PC-3 (cell line): ENCODE data around the gene CLIP3. TPM values are rescaled to one million over a fixed set of nuclear protein-coding genes. Genes with fewer than 3 reads are reported as not detected.

ENCODE experiments used
- ATAC-seq: fragments of 200-7000 bp; cut with Tn5 transposase; 2 replicates; pipeline ENCODE4 v1.9.1; 2020; ENCODE audit warnings: mild to moderate bottlenecking, moderate library complexity
- BruUV-seq: library from RNA; stranded (reverse); fragments of 400-500 nt; replicated peaks from 2 replicates; lab custom pipeline; 2021; lab: Mats Ljungman, UMichigan
- CTCF ChIA-PET: fragments of 300-600 bp; sonication (Branson Sonifier 250); formaldehyde crosslinking; loops from one replicate; lab custom pipeline; 2022; ENCODE audit warnings: antibody characterized with exemption; lab: Charles Lee
- POLR2A ChIA-PET: fragments of 300-600 bp; sonication (Branson Sonifier 250); formaldehyde crosslinking; loops from one replicate; lab custom pipeline; 2022; ENCODE audit warnings: antibody characterized with exemption; ENCODE audit not compliant: unreplicated experiment; lab: Charles Lee
- DNase-seq: peaks from one replicate; pipeline ENCODE4 v3.0.0-alpha.2; 2015
- H2AFZ ChIP-seq: fragments of 300-600 bp; sonication (generic); 2 replicates; pipeline ENCODE4 v1.6.0; 2016; ENCODE audit warnings: antibody characterized with exemption, low read length
- H3F3A ChIP-seq: fragments of 300-600 bp; sonication (generic); one replicate; pipeline ENCODE4 v1.6.0; 2017; ENCODE audit warnings: antibody characterized with exemption, low read length, control low read depth, mild to moderate bottlenecking; ENCODE audit not compliant: unreplicated experiment
- H3K27ac ChIP-seq: fragments of 300-600 bp; sonication (generic); 2 replicates; pipeline ENCODE4 v1.5.1; 2016; ENCODE audit warnings: mild to moderate bottlenecking, low read length
- H3K27me3 ChIP-seq: fragments of 300-600 bp; sonication (generic); 2 replicates; pipeline ENCODE4 v1.6.1; 2016; ENCODE audit warnings: low read length, mixed read lengths
- H3K36me3 ChIP-seq: fragments of 300-600 bp; sonication (generic); 2 replicates; pipeline ENCODE4 v1.6.1; 2016; ENCODE audit warnings: low read depth, mixed run types, low read length, mixed read lengths
- H3K4me1 ChIP-seq: fragments of 300-600 bp; sonication (generic); 2 replicates; pipeline ENCODE4 v1.5.1; 2016; ENCODE audit warnings: low read length; ENCODE audit not compliant: insufficient read depth
- H3K4me2 ChIP-seq: fragments of 300-600 bp; sonication (generic); 2 replicates; pipeline ENCODE4 v1.6.0; 2016; ENCODE audit warnings: low read length
- H3K4me3 ChIP-seq: fragments of 300-600 bp; sonication (generic); 2 replicates; pipeline ENCODE4 v1.5.1; 2016; ENCODE audit warnings: mild to moderate bottlenecking, low read length, mixed read lengths
- H3K79me2 ChIP-seq: fragments of 300-600 bp; sonication (generic); 2 replicates; pipeline ENCODE4 v1.6.1; 2017; ENCODE audit warnings: low read length, mixed read lengths
- H3K9ac ChIP-seq: fragments of 300-600 bp; sonication (generic); 2 replicates; pipeline ENCODE4 v1.6.0; 2016; ENCODE audit warnings: mild to moderate bottlenecking, low read length
- H3K9me2 ChIP-seq: fragments of 300-600 bp; sonication (generic); replicated peaks from 2 replicates; pipeline ENCODE4 v1.6.1; 2016; ENCODE audit warnings: mixed run types, low read length, mixed read lengths
- H3K9me3 ChIP-seq: fragments of 300-600 bp; sonication (generic); 2 replicates; pipeline ENCODE4 v1.6.1; 2016; ENCODE audit warnings: low read length, mixed read lengths
- H4K20me1 ChIP-seq: fragments of 300-600 bp; sonication (generic); 2 replicates; pipeline ENCODE4 v1.6.1; 2016; ENCODE audit warnings: low read length, mixed read lengths
- EZH2 ChIP-seq: fragments of 300-600 bp; sonication (generic); IDR thresholded peaks from one replicate; pipeline ENCODE4 v1.6.1; 2017; ENCODE audit warnings: antibody characterized with exemption, mild to moderate bottlenecking, low read length; ENCODE audit not compliant: unreplicated experiment
- EZH2phosphoT487 ChIP-seq: fragments of 300-600 bp; sonication (generic); IDR thresholded peaks from 2 replicates; pipeline ENCODE4 v1.6.1; 2018; ENCODE audit warnings: mild to moderate bottlenecking, antibody characterized with exemption, low read length, borderline replicate concordance
- intact Hi-C: fragments of 100-400 bp; cut with micrococcal nuclease; formaldehyde crosslinking; loops from 2 replicates; pipeline ENCODE4 v1.9.0; 2023
- total RNA-seq: library from RNA; depleted of rRNA; stranded (reverse); fragments of >200 nt; gene quantifications from 2 replicates; pipeline ENCODE4 v1.2.3, GENCODE V29; 2014
- TF ChIP-seq, protein P1 (sequence below): fragments of 300-600 bp; sonication (generic); conservative IDR thresholded peaks from 2 replicates; pipeline ENCODE4 v1.5.1; 2017; ENCODE audit warnings: antibody characterized with exemption, low read depth, mild to moderate bottlenecking, low read length

The CLIP3 gene
- total RNA-seq, 1 experiment from 2014 or later: 0.07 TPM

- Histone ChIP-seq H3K9me3 (no peaks in the 10 kb centered on the region), H3K36me3 (no peaks in the 10 kb centered on the region; the same call in 1 of the 2 replicates), H3K27me3 (no peaks in the 10 kb centered on the region), H3K4me2 (peak within 1 kb of the TSS; percentile 93), H4K20me1 (no peaks in the 10 kb centered on the region), H3K4me3 (peak within 1 kb of the TSS; percentile 82), H3F3A (no peaks in the 10 kb centered on the region), H2AFZ (peak within 1 kb of the TSS; percentile 93), H3K4me1 (peaks cover 7% of the 10 kb centered on the region), H3K9me2 (no peaks in the 10 kb centered on the region), H3K79me2 (peaks cover 43% of the 10 kb centered on the region), H3K27ac (no peak within 1 kb of the TSS), H3K9ac (peak within 1 kb of the TSS; percentile 77)
- DNase-seq: peak; percentile 89
- ChIA-PET POLR2A (no interaction called here), CTCF (no interaction called here)
- intact Hi-C loops: no loop called here
- no peak for TF ChIP-seq EZH2phosphoT487
- no peak for TF ChIP-seq EZH2
- TF ChIP-seq, protein P1, sequence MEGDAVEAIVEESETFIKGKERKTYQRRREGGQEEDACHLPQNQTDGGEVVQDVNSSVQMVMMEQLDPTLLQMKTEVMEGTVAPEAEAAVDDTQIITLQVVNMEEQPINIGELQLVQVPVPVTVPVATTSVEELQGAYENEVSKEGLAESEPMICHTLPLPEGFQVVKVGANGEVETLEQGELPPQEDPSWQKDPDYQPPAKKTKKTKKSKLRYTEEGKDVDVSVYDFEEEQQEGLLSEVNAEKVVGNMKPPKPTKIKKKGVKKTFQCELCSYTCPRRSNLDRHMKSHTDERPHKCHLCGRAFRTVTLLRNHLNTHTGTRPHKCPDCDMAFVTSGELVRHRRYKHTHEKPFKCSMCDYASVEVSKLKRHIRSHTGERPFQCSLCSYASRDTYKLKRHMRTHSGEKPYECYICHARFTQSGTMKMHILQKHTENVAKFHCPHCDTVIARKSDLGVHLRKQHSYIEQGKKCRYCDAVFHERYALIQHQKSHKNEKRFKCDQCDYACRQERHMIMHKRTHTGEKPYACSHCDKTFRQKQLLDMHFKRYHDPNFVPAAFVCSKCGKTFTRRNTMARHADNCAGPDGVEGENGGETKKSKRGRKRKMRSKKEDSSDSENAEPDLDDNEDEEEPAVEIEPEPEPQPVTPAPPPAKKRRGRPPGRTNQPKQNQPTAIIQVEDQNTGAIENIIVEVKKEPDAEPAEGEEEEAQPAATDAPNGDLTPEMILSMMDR: no peak
- BruUV-seq: no TSS peak
- ATAC-seq: peak; percentile 94
Observed at GRCh38 chr19:35995048-35995993, 37.4 kb downstream of the CLIP3 start, which contains the start of gene SDHAF1. Gene SDHAF1 (plus strand): TSS chr19:35995188. CDS start chr19:35995275, 87 bp downstream.

- no peaks in the 10 kb centered on the region for H3K9me3 ChIP-seq
- TF ChIP-seq, protein P1: no peak
- TF ChIP-seq EZH2: no peak
- no peak for TF ChIP-seq EZH2phosphoT487
- no peak overlapping the region for H3K4me3 ChIP-seq
- no peak overlapping the region for H3K27ac ChIP-seq
- H3K27me3 ChIP-seq: no peaks in the 10 kb centered on the region
- H3K4me2 ChIP-seq: no peak overlapping the region
- H4K20me1 ChIP-seq: no peaks in the 10 kb centered on the region
- no peaks in the 10 kb centered on the region for H3F3A ChIP-seq
- ATAC-seq (no peak), DNase-seq (no peak)
- ChIA-PET POLR2A (no interaction called here), CTCF (no interaction called here)
- H3K9me2 ChIP-seq: no peaks in the 10 kb centered on the region
- H3K79me2 ChIP-seq: peaks cover 34% of the 10 kb centered on the region
- H3K36me3 ChIP-seq: no peaks in the 10 kb centered on the region; the same call in 1 of the 2 replicates
- no peak overlapping the region for H3K9ac ChIP-seq
- TSS peak; percentile 53 for BruUV-seq
- intact Hi-C loops: no loop called here
- peaks cover 7% of the 10 kb centered on the region for H3K4me1 ChIP-seq
- H2AFZ ChIP-seq: no peak overlapping the region
Observed at GRCh38 chr19:35993923-35994598, 38.6 kb downstream of the CLIP3 start.
